Spinal cord (tissue), 10 donors: ENCODE measurements around the gene MYT1. TPM values are rescaled to one million over a fixed set of nuclear protein-coding genes. Genes with fewer than 3 reads are reported as not detected.

Source experiments
- DNase-seq, 6 donors: peaks; one replicate each; pipeline versions ENCODE4 v3.0.0 to v3.0.0-alpha.2; 2013 to 2015; ENCODE audit warnings: low spot score in 6 of 6, low read depth in 4 of 6
- H3K27ac ChIP-seq: one replicate; pipeline ENCODE4 v1.5.1; 2013; ENCODE audit warnings: low read depth, low read length, control low read depth
- H3K27me3 ChIP-seq: one replicate; pipeline ENCODE4 v1.6.1; 2013; ENCODE audit warnings: low read length; ENCODE audit not compliant: control insufficient read depth, insufficient read depth
- H3K36me3 ChIP-seq: one replicate; pipeline ENCODE4 v1.6.1; 2013; ENCODE audit warnings: low read length; ENCODE audit not compliant: control insufficient read depth, insufficient read depth
- H3K4me1 ChIP-seq: one replicate; pipeline ENCODE4 v1.6.1; 2013; ENCODE audit warnings: low read length; ENCODE audit not compliant: control insufficient read depth, insufficient read depth
- H3K4me3 ChIP-seq: one replicate; pipeline ENCODE4 v1.5.1; 2013; ENCODE audit warnings: low read depth, low read length, control low read depth
- H3K9me3 ChIP-seq: one replicate; pipeline ENCODE4 v1.6.1; 2013; ENCODE audit warnings: low read length; ENCODE audit not compliant: control insufficient read depth, insufficient read depth
- WGBS: methylation state at CpG from one replicate; pipeline ENCODE4 v1.1.5; 2013; ENCODE audit warnings: missing lambda C conversion rate; ENCODE audit not compliant: insufficient coverage; 5-methylcytosine and 5-hydroxymethylcytosine counted together
- polyA plus RNA-seq, 2 donors: library from polyadenylated mRNA; unstranded; fragments of 120-200 nt; gene quantifications; one replicate each; pipeline ENCODE4 v1.2.1, GENCODE V29; 2013; ENCODE audit not compliant: insufficient read length in 2 of 2
- total RNA-seq, 2 donors: library from RNA; depleted of rRNA in 1 of 2; stranded (reverse); fragments of 120-200 nt in 1 of 2; fragments of >200 nt in 1 of 2; gene quantifications; one replicate each; pipeline versions ENCODE4 v1.2.3 to v1.2.4, GENCODE V29; 2013 to 2014
- donor health status: healthy.

Gene MYT1
- total and polyA plus RNA-seq, 4 donors: 6.1 to 21.4 (median 13.5) TPM

GRCh38 chr20:64250027-64250426 lies 85.8 kb downstream of the MYT1 start:
- H3K27me3 ChIP-seq: no peaks in the 10 kb centered on the region
- H3K9me3 ChIP-seq: no peaks in the 10 kb centered on the region
- no peak for DNase-seq
- H3K27ac ChIP-seq: no peak overlapping the region
- H3K4me1 ChIP-seq: peaks cover 9% of the 10 kb centered on the region
- WGBS: no CpG with 5 or more reads among the region's 2 CpGs
- peaks cover 8% of the 10 kb centered on the region for H3K36me3 ChIP-seq
- H3K4me3 ChIP-seq: no peak overlapping the region

GRCh38 chr20:64253000-64253383 lies 88.7 kb downstream of the MYT1 start:
- Histone ChIP-seq H3K36me3 (peaks cover 4% of the 10 kb centered on the region), H3K9me3 (no peaks in the 10 kb centered on the region), H3K4me1 (peaks cover 22% of the 10 kb centered on the region), H3K4me3 (no peak overlapping the region), H3K27ac (no peak overlapping the region), H3K27me3 (no peaks in the 10 kb centered on the region)
- DNase-seq: no peak
- WGBS: 97% methylated on average over 4 of the region's 4 CpGs

- Histone ChIP-seq H3K4me1 (peaks cover 22% of the 10 kb centered on the region), H3K36me3 (peaks cover 4% of the 10 kb centered on the region), H3K27ac (no peak overlapping the region), H3K27me3 (no peaks in the 10 kb centered on the region), H3K9me3 (no peaks in the 10 kb centered on the region), H3K4me3 (no peak overlapping the region)
- DNase-seq: no peak
- WGBS: 70% methylated on average over 2 of the region's 4 CpGs
Measured at GRCh38 chr20:64253443-64253842, 89.2 kb downstream of the MYT1 start.

GRCh38 chr20:64254156-64254555 lies 89.9 kb downstream of the MYT1 start:
- Histone ChIP-seq H3K36me3 (peaks cover 4% of the 10 kb centered on the region), H3K4me1 (peaks cover 22% of the 10 kb centered on the region), H3K27me3 (no peaks in the 10 kb centered on the region), H3K9me3 (no peaks in the 10 kb centered on the region), H3K27ac (no peak overlapping the region), H3K4me3 (no peak overlapping the region)
- WGBS: 92% methylated on average over 4 of the region's 5 CpGs
- DNase-seq: no peak

GRCh38 chr20:64254571-64255360 lies 90.5 kb downstream of the MYT1 start:
- Histone ChIP-seq H3K4me1 (peaks cover 22% of the 10 kb centered on the region), H3K9me3 (no peaks in the 10 kb centered on the region), H3K27ac (peak overlapping the region; percentile 66), H3K36me3 (peaks cover 4% of the 10 kb centered on the region), H3K4me3 (peak overlapping the region; percentile 46), H3K27me3 (no peaks in the 10 kb centered on the region)
- WGBS: 72% methylated on average over 28 of the region's 28 CpGs
- no peak for DNase-seq

GRCh38 chr20:64255361-64256281 lies 91.4 kb downstream of the MYT1 start, which contains the start of gene PCMTD2:
TSS of gene PCMTD2 (plus strand) at chr20:64255748. CDS start at chr20:64259966, 4,218 bp downstream.
- peak within 1 kb of the TSS; percentile 66 for H3K27ac ChIP-seq

GRCh38 chr20:64256282-64256935 lies 92.2 kb downstream of the MYT1 start:
- 13% methylated on average over 7 of the region's 15 CpGs for WGBS

More at GRCh38 chr20:64255361-64256281, 91.4 kb downstream of the MYT1 start, which contains the start of gene PCMTD2:
- no peaks in the 10 kb centered on the region for H3K27me3 ChIP-seq
- peak within 1 kb of the TSS; percentile 58 for H3K4me3 ChIP-seq
- peaks cover 11% of the 10 kb centered on the region for H3K36me3 ChIP-seq
- H3K4me1 ChIP-seq: peaks cover 22% of the 10 kb centered on the region
- DNase-seq: peak; percentile 49 to 95 (median 80)
- H3K9me3 ChIP-seq: no peaks in the 10 kb centered on the region
- under 1% methylated on average over 96 of the region's 96 CpGs for WGBS

GRCh38 chr20:64257107-64257757 lies 93.0 kb downstream of the MYT1 start:
- Histone ChIP-seq H3K27me3 (no peaks in the 10 kb centered on the region), H3K27ac (no peak overlapping the region), H3K36me3 (peaks cover 17% of the 10 kb centered on the region), H3K4me3 (no peak overlapping the region), H3K4me1 (peaks cover 22% of the 10 kb centered on the region), H3K9me3 (no peaks in the 10 kb centered on the region)
- DNase-seq: no peak
- 100% methylated on average over 2 of the region's 13 CpGs for WGBS

More at GRCh38 chr20:64256282-64256935, 92.2 kb downstream of the MYT1 start:
- Histone ChIP-seq H3K9me3 (no peaks in the 10 kb centered on the region), H3K36me3 (peaks cover 17% of the 10 kb centered on the region), H3K4me1 (peaks cover 22% of the 10 kb centered on the region), H3K4me3 (peak overlapping the region; percentile 58), H3K27me3 (no peaks in the 10 kb centered on the region), H3K27ac (peak overlapping the region; percentile 37)
- peak in 1 of 6 donors; percentile 13 for DNase-seq
